K562 (cell line): ENCODE measurements around the gene RSF1. TPM values are rescaled to one million over a fixed set of nuclear protein-coding genes. Genes with fewer than 3 reads are reported as not detected.

Experiments used
- ATAC-seq: fragments of 200-7000 bp; cut with Tn5 transposase; 3 replicates; pipeline ENCODE4 v1.9.1; 2020; ENCODE audit warnings: moderate library complexity
- BruUV-seq: library from RNA; stranded (reverse); fragments of 400-500 nt; replicated peaks from 2 replicates; lab custom pipeline; 2021; lab: Mats Ljungman, UMichigan
- CTCF ChIA-PET: fragments of 300-600 bp; formaldehyde crosslinking; extraction: SDS; loops from one replicate; lab custom pipeline; 2021; ENCODE audit warnings: low intra/inter-chr PET ratio; lab: Yijun Ruan, JAX
- POLR2A ChIA-PET: fragments of 300-600, 350-650 bp; sonication (Branson Sonifier 250); formaldehyde crosslinking; extraction: SDS; loops from one replicate; lab custom pipeline; 2021; ENCODE audit warnings: antibody characterized with exemption, inconsistent platforms; lab: Yijun Ruan, JAX
- DNase-seq, 4 experiments: peaks; one replicate each; pipeline versions ENCODE4 v3.0.0 to v3.0.0-alpha.2; 2011 to 2018; ENCODE audit warnings: low spot score in 3 of 4, mixed read lengths in 3 of 4; ENCODE audit errors: extremely low read depth in 1 of 4
- FAIRE-seq: peaks from 2 replicates; lab custom pipeline; 2011; peaks lifted over from hg19 to GRCh38; lab: Jason Lieb, UNC
- H2AFZ ChIP-seq: 2 replicates; pipeline ENCODE4 v1.6.0; 2011; ENCODE audit warnings: low read depth, low read length, control low read depth, inconsistent platforms
- H3K27ac ChIP-seq: fragments of 200-600 bp; 3 replicates; pipeline ENCODE4 v1.8.0; 2011; ENCODE audit warnings: low read depth, mild to moderate bottlenecking, control low read depth, inconsistent platforms, low read length, moderate library complexity, mixed read lengths; ENCODE audit errors: extremely low read depth
- H3K27me3 ChIP-seq, 2 experiments: fragments of 300-600 bp in 1 of 2; 2 replicates in 1 of 2; 3 replicates in 1 of 2; pipeline versions ENCODE4 v1.6.0 to v1.8.0; 2011; ENCODE audit warnings: inconsistent platforms in 2 of 2, low read length in 2 of 2, mild to moderate bottlenecking in 1 of 2, mixed read lengths in 1 of 2, moderate library complexity in 1 of 2; ENCODE audit not compliant: control insufficient read depth in 2 of 2, insufficient read depth in 2 of 2
- H3K36me3 ChIP-seq: fragments of 300-600 bp; 3 replicates; pipeline ENCODE4 v1.8.0; 2011; ENCODE audit warnings: mild to moderate bottlenecking, low read length, inconsistent platforms; ENCODE audit not compliant: control insufficient read depth, insufficient read depth
- H3K4me1 ChIP-seq, 2 experiments: fragments of 200-600 bp in 1 of 2; replicated peaks in 1 of 2; 2 replicates in 1 of 2; 3 replicates in 1 of 2; pipeline versions ENCODE4 v1.5.1 to v1.8.0; 2011; ENCODE audit warnings: inconsistent platforms in 2 of 2, low read length in 2 of 2, mild to moderate bottlenecking in 1 of 2, mixed read lengths in 1 of 2, moderate library complexity in 1 of 2; ENCODE audit not compliant: control insufficient read depth in 2 of 2, insufficient read depth in 2 of 2
- H3K4me2 ChIP-seq: 2 replicates; pipeline ENCODE4 v1.6.1; 2011; ENCODE audit warnings: low read length, control low read depth, inconsistent platforms, mixed read lengths; ENCODE audit not compliant: insufficient read depth
- H3K4me3 ChIP-seq: fragments of 200-600 bp; sonication (generic), shearing (Covaris generic); 2 replicates; pipeline ENCODE4 v1.5.1; 2016; ENCODE audit warnings: control low read depth, inconsistent platforms
- H3K79me2 ChIP-seq: fragments of 200-600 bp; 3 replicates; pipeline ENCODE4 v1.8.0; 2011; ENCODE audit warnings: low read length, inconsistent platforms; ENCODE audit not compliant: control insufficient read depth, insufficient read depth
- H3K9ac ChIP-seq, 2 experiments: 2 replicates each; pipeline versions ENCODE4 v1.6.0 to v1.6.1; 2011; ENCODE audit warnings: low read depth in 2 of 2, low read length in 2 of 2, control low read depth in 1 of 2, inconsistent platforms in 1 of 2, mild to moderate bottlenecking in 1 of 2, mixed read lengths in 1 of 2; ENCODE audit not compliant: insufficient read depth in 1 of 2
- H3K9me1 ChIP-seq: one replicate; pipeline ENCODE4 v1.6.0; 2011; ENCODE audit warnings: inconsistent platforms, mild to moderate bottlenecking, low read length, moderate library complexity; ENCODE audit not compliant: control insufficient read depth, insufficient read depth
- H3K9me3 ChIP-seq: replicated peaks from 2 replicates; pipeline ENCODE4 v1.5.1; 2011; ENCODE audit warnings: low read depth, low read length, inconsistent platforms; ENCODE audit not compliant: control insufficient read depth, insufficient read depth
- H4K20me1 ChIP-seq: replicated peaks from 2 replicates; pipeline ENCODE4 v1.6.1; 2011; ENCODE audit warnings: low read length, inconsistent platforms, mixed read lengths; ENCODE audit not compliant: control insufficient read depth, insufficient read depth
- CHD4 ChIP-seq: fragments of 200-600 bp; sonication (generic); IDR thresholded peaks from 3 replicates; pipeline ENCODE4 v1.6.1; 2012; ENCODE audit warnings: low read depth, mild to moderate bottlenecking, mixed read lengths, low read length, inconsistent platforms; ENCODE audit not compliant: insufficient read depth, insufficient replicate concordance, poor library complexity, severe bottlenecking
- E4F1 ChIP-seq: fragments of 250-450 bp; sonication (Bioruptor Pico); IDR thresholded peaks from 2 replicates; pipeline ENCODE4 v1.5.0; 2021; ENCODE audit warnings: mild to moderate bottlenecking, borderline replicate concordance
- GABPB2 ChIP-seq: fragments of 250-450 bp; sonication (Bioruptor Pico); conservative IDR thresholded peaks from 2 replicates; pipeline ENCODE4 v1.5.1; 2021; ENCODE audit warnings: mild to moderate bottlenecking
- KLF16 ChIP-seq: IDR thresholded peaks from 2 replicates; pipeline ENCODE4 v1.6.1; 2016; ENCODE audit warnings: antibody characterized with exemption
- NCOA6 ChIP-seq: fragments of 450-650 bp; IDR thresholded peaks from 2 replicates; pipeline ENCODE4 v1.6.1; 2017; ENCODE audit warnings: mild to moderate bottlenecking
- PREB ChIP-seq: sonication (generic); formaldehyde crosslinking; IDR thresholded peaks from 2 replicates; pipeline ENCODE4 v1.8.1; 2023; ENCODE audit warnings: mild to moderate bottlenecking, missing genetic modification reagents
- YY1 ChIP-seq, 3 experiments: IDR thresholded peaks; 2 replicates each; pipeline ENCODE4 v1.6.1; 2011; ENCODE audit warnings: low read length in 2 of 3, mild to moderate bottlenecking in 2 of 3, moderate library complexity in 2 of 3, borderline replicate concordance in 1 of 3, control low read depth in 1 of 3, low read depth in 1 of 3; ENCODE audit not compliant: insufficient read depth in 3 of 3, insufficient replicate concordance in 2 of 3, control insufficient read depth in 1 of 3, insufficient read length in 1 of 3; ENCODE audit errors: extremely low read depth in 1 of 3
- ZNF589 ChIP-seq: fragments of 200-800 bp; sonication (Bioruptor generic); IDR thresholded peaks from 2 replicates; pipeline ENCODE4 v1.6.1; 2016; ENCODE audit warnings: low read depth, missing genetic modification characterization, missing compliant biosample characterization
- WGBS: fragments of 100-300 bp; shearing (Covaris generic); methylation state at CpG from one replicate; pipeline ENCODE4 v1.1.6; 2016; ENCODE audit warnings: low coverage, mixed read lengths; ENCODE audit not compliant: insufficient coverage; ENCODE audit errors: missing lambda C conversion rate; 5-methylcytosine and 5-hydroxymethylcytosine counted together
- in situ Hi-C: fragments of 300-500 bp; cut with MboI; formaldehyde crosslinking; loops from 4 replicates; pipeline ENCODE4 v1.15.0; 2018; ENCODE audit warnings: inconsistent platforms, mixed read lengths
- intact Hi-C: fragments of 100-400 bp; cut with micrococcal nuclease; formaldehyde crosslinking; loops from 2 replicates; pipeline ENCODE4 v1.14.2; 2022
- polyA plus RNA-seq, 8 experiments: library from polyadenylated mRNA; depleted of rRNA in 4 of 8; stranded (reverse) in 5 of 8; unstranded in 3 of 8; fragments of >200 nt; fragmentation: Nextera tagmentation in 2 of 8; fragmentation: Illumina TruSeq in 1 of 8; extraction: Ambion mirVana in 2 of 8; extraction: Trizol in 1 of 8; gene quantifications; 2 replicates each; pipeline versions ENCODE4 v1.2.1 to v1.2.3, GENCODE V29; 2011 to 2014; ENCODE audit warnings: inconsistent platforms in 1 of 8, missing spikeins in 1 of 8
- total RNA-seq, 7 experiments: library from RNA; depleted of rRNA in 6 of 7; stranded (reverse); fragments of >200 nt in 6 of 7; fragmentation: Illumina TruSeq in 2 of 7; extraction: Trizol in 2 of 7; gene quantifications; 2 replicates each; pipeline versions ENCODE4 v1.2.1 to v1.2.3, GENCODE V29; 2011 to 2021; ENCODE audit warnings: low replicate concordance in 1 of 7

The RSF1 gene
- total and polyA plus RNA-seq, 9 of the 15 experiments (the other 6 are each of a cell fraction or from before 2014, with no cell fraction given), result 9.7 to 63.6 (median 42.8) TPM

- peaks cover 81% of the 10 kb centered on the region for H3K36me3 ChIP-seq
- no peak overlapping the region for H3K9ac ChIP-seq
- no peaks in the 10 kb centered on the region; the same call in 1 of the 2 replicates for H3K9me3 ChIP-seq
- peaks cover 4 to 12% of the 10 kb centered on the region in 2 experiments; a peak in 4 of 5 replicates for H3K4me1 ChIP-seq
- no peak for TF ChIP-seq PREB (CRISPR knock-in tag)
- TF ChIP-seq GABPB2 (CRISPR knock-in tag), result no peak
- TF ChIP-seq NCOA6, result no peak
- TF ChIP-seq YY1 (IDR thresholded peaks at IDR 0.05; ENCODE audit: borderline replicate concordance in 1 of 3, control insufficient read depth in 1 of 3, extremely low read depth in 1 of 3, insufficient read depth in 3 of 3, insufficient read length in 1 of 3, insufficient replicate concordance in 2 of 3, low read depth in 1 of 3, low read length in 2 of 3), result no peak
- TF ChIP-seq ZNF589, result no peak
- no peak for TF ChIP-seq KLF16
- TF ChIP-seq CHD4, result no peak
- TF ChIP-seq E4F1, result no peak
- CTCF ChIA-PET, result no interaction called here
- DNase-seq, result no peak
- FAIRE-seq, result no peak
- intact Hi-C loops (no loop called here), in situ Hi-C loops (no loop called here)
- H3K9me1 ChIP-seq, result no peaks in the 10 kb centered on the region
- no peak overlapping the region for H3K4me3 ChIP-seq
- H3K4me2 ChIP-seq, result no peak overlapping the region
- no peaks in the 10 kb centered on the region for H3K27me3 ChIP-seq
- POLR2A ChIA-PET, result interaction anchor here (1.1 kb wide), 1 partner anchor 8 kb away, joined by 3 read pairs; no protein-coding TSS in a partner anchor
- H3K27ac ChIP-seq, result no peak overlapping the region
- WGBS, result 90% methylated on average over 4 of the region's 4 CpGs
- 0 out of 2 replicates have a peak, but pooled peaks cover 5% of the 10 kb centered on the region for H4K20me1 ChIP-seq
- H3K79me2 ChIP-seq, result peaks cover 80% of the 10 kb centered on the region
- ATAC-seq, result no peak
- no peak overlapping the region for H2AFZ ChIP-seq
- BruUV-seq, result TSS peak; percentile 1
Observed at GRCh38 chr11:77630157-77630710, 190.3 kb downstream of the RSF1 start.
